Activated CD4-positive, CD25-positive, alpha-beta regulatory T cell treated with anti-CD3 and anti-CD28 coated beads, Interleukin-2, amount 50 U/mL, for 24 hours (primary cell): ENCODE results near the gene IQSEC1.
"Not testable (repeated sequence)": the region's sequence is repeated elsewhere in the genome, so short reads cannot be mapped to it uniquely, and the experiment has no call there.

Experiments
- ATAC-seq, 2 donors: fragments of 150-1000 bp; cut with Tn5 transposase; one replicate each; pipeline ENCODE4 v1.10.0; 2021; ENCODE audit warnings: mild to moderate bottlenecking in 1 of 2, moderate library complexity in 1 of 2

The IQSEC1 gene

GRCh38 chr3:12884790-12885582 is 188.2 kb downstream of the IQSEC1 start:
- ATAC-seq: no peak

GRCh38 chr3:12884186-12884680 is 189.0 kb downstream of the IQSEC1 start:
- ATAC-seq: no peak

GRCh38 chr3:12882336-12883310 is 190.6 kb downstream of the IQSEC1 start:
- no peak for ATAC-seq

GRCh38 chr3:12881858-12882257 is 191.4 kb downstream of the IQSEC1 start:
- ATAC-seq: not testable (repeated sequence)

- no peak for ATAC-seq
These were observed 193.9 kb downstream of the IQSEC1 start for GRCh38 chr3:12879191-12879815.

- not testable (repeated sequence) for ATAC-seq
These were observed 194.5 kb downstream of the IQSEC1 start for GRCh38 chr3:12878758-12879157.

GRCh38 chr3:12878141-12878574 is 195.1 kb downstream of the IQSEC1 start:
- ATAC-seq: no peak

GRCh38 chr3:12877040-12877439 is 196.2 kb downstream of the IQSEC1 start:
- ATAC-seq: no peak

GRCh38 chr3:12875857-12876836 is 197.1 kb downstream of the IQSEC1 start:
- peak in 1 of 2 donors; percentile 22 for ATAC-seq

- no peak for ATAC-seq
These were observed 201.7 kb downstream of the IQSEC1 start for GRCh38 chr3:12871404-12871983.

- no peak for ATAC-seq
These were observed 202.3 kb downstream of the IQSEC1 start for GRCh38 chr3:12870942-12871341.

GRCh38 chr3:12869035-12869621 is 204.1 kb downstream of the IQSEC1 start:
- ATAC-seq: peak; percentile 9 to 14

- peak; percentile 71 to 73 for ATAC-seq
These were observed 204.9 kb downstream of the IQSEC1 start for GRCh38 chr3:12868039-12869034.

GRCh38 chr3:12866836-12867235 is 206.4 kb downstream of the IQSEC1 start:
- ATAC-seq: no peak

GRCh38 chr3:12865271-12865670 is 208.0 kb downstream of the IQSEC1 start:
- ATAC-seq: no peak

- ATAC-seq: no peak
These were observed 210.8 kb downstream of the IQSEC1 start for GRCh38 chr3:12862387-12862786.

- ATAC-seq: no peak
These were observed 211.6 kb downstream of the IQSEC1 start for GRCh38 chr3:12861611-12862010.

GRCh38 chr3:12859840-12860239 is 213.4 kb downstream of the IQSEC1 start:
- no peak for ATAC-seq

GRCh38 chr3:12856626-12857025 is 216.6 kb downstream of the IQSEC1 start:
- no peak for ATAC-seq
